GM12874 (cell line): ENCODE results near the gene KLF3.

Source experiments
- TF ChIP-seq, protein P1 (sequence below): IDR thresholded peaks from 2 replicates; pipeline ENCODE4 v1.5.1; 2011; ENCODE audit warnings: low read depth, mild to moderate bottlenecking, control low read depth, low read length, moderate library complexity; ENCODE audit not compliant: insufficient read depth

KLF3 gene

DNA sequence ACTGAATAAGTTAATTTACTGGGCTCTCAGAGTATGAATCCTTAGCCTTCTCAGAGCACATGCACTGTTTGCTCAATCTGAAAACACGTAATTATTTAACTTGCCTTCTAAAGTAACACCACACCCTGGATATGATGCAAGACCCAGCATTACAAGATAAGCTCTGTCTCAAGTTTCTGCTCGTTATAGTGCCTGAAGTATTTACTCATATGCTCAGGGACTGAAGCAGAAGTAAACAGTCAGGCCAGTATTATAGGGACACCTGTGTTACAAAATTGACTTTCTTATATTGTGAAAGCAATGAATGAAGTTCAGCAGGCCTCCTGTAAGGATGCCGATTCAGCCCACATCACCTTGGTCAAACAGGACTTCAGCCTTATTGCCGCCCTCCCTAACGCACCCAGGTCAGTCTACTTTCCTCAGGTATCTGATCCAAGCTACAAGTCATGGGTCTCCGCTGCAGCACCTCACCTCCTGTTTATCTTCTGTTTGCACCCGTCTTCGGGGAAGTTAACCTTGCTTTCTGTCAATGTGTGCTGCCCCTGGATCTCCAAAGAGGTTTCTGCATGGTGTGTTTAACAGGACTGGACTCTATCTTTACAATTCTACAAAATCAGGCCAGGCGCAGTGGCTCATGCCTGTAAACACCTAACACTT is 42.8 kb upstream of the KLF3 start:
- TF ChIP-seq, protein P1, sequence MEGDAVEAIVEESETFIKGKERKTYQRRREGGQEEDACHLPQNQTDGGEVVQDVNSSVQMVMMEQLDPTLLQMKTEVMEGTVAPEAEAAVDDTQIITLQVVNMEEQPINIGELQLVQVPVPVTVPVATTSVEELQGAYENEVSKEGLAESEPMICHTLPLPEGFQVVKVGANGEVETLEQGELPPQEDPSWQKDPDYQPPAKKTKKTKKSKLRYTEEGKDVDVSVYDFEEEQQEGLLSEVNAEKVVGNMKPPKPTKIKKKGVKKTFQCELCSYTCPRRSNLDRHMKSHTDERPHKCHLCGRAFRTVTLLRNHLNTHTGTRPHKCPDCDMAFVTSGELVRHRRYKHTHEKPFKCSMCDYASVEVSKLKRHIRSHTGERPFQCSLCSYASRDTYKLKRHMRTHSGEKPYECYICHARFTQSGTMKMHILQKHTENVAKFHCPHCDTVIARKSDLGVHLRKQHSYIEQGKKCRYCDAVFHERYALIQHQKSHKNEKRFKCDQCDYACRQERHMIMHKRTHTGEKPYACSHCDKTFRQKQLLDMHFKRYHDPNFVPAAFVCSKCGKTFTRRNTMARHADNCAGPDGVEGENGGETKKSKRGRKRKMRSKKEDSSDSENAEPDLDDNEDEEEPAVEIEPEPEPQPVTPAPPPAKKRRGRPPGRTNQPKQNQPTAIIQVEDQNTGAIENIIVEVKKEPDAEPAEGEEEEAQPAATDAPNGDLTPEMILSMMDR = no peak

DNA sequence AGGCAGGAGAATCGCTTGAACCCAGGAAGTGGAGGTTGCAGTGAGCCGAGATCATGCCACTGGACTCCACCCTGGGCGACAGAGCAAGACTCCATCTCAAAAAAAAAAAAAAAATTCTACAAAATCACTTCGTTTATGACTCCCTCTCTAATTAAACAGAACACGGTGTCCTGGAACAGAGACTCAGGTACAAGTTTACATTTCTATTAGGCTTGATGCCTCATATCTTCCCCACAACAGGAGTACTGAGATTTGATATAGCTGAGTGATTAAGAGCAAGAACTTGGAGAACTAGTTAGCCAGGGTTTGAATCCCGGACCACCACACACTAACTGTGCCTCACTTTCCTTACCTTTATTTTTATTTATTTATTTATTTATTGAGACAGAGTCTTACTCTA is 42.2 kb upstream of the KLF3 start:
- TF ChIP-seq, protein P1 = no peak

DNA sequence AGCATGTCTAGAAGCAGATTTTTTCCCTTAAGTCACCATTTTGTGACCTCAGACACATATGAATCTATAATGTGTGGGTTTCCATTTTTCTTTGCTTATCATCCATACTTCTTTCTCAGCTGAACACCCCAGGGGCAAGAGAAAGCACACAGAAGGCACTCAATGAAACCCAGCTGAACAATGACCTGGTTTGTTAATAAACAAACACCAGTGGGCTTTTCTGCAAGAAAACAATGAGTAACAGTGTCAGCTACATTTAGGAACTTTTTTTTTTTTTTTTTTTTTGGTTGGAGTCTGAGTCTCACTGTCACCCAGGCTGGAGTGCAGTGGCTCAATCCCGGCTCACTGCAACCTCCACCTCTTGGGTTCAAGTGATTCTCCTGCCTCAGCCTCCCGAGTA is 40.7 kb upstream of the KLF3 start:
- TF ChIP-seq, protein P1 = no peak

DNA sequence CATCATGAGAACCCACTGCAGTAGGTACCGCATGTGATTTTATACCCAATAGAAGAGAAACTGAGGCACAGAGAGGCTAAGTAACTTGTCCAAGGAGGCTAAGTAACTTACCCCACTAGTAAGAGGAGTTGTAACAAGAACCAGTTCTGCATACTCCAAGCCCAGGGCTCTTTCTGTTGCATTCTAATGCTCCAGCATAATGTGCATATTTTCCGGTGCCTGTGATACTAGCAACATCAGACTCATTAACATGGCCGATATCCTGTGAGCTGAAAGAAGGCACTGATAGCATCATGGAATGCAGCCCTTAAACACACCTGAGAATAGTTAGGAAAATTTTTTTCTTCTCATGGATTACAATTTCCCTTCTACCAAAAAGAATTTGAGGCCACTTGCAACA is 39.7 kb upstream of the KLF3 start:
- TF ChIP-seq, protein P1 = no peak

DNA sequence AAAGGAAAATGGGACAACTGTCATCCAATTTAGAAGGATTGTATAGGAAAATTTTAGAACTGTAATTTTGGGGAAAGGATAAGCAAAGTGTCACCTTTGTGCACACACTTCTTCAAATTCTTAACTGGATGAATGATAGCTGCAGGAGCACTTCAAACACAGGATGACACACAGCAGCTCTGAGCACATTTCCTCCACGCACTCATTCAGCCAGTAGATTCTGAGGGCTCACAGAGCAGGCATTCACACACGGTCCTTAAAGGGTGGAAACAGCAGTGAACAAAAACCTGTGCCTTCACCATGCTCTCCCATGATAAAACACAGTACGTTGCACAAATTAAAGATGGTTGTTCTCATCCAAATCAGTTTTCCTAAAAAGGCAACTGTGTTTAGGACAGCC is 38.5 kb upstream of the KLF3 start:
- TF ChIP-seq, protein P1 = no peak

DNA sequence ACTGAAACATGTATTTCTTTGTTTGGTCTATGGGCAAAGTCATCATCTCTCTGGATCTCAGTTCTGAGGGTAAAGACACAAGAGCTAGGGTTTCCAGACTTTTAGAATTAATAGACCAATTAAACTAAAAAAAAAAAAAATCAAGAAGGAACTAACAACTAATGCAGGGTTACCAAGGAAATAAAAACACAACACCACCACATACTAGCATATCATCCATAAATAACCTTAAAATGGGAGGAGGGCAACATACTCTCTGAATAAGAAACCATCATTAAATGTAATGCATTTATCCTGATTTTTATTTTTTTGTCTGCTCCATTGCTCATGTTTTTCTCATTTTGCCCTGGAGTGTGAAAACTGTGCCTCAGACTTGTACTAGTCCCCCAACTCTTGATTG is 33.5 kb upstream of the KLF3 start:
- TF ChIP-seq, protein P1 = no peak

DNA sequence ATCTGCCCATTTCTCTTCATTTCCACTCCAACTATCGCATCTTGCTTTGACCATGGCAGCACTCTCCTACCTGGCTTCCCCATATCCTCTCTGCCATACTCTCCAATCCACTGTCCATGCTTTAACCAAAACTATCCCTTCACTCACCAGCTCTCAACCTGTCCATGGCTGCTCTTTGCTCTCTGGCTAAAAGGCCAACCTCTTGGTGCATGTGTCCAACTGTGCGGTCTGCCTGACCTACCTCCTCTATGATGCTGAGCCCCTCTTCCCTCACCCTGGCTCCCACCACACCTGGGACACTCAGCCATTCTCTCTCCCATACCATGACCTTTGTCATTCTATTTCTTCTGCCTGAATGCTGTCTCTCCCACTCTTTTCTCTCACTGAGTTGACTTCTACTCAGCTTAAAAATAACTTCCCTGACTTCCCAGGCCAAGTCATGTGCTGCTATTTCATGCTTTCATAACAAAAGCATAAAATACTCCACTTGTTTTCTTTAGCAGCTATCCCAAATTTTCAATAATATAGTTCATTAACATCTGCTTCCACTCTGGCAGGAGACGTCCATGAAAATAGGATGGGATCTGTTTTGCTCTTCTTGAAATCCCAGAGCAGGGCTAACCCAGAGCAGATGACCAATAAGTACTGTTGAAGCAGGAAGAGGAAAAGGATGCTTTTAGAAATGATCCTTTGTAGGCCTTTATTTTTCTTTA is 29.8 kb upstream of the KLF3 start:
- TF ChIP-seq, protein P1 = no peak
